ENCODE results near the gene ZNF804B.
"Not testable (repeated sequence)": the region's sequence is repeated elsewhere in the genome, so short reads cannot be mapped to it uniquely, and the experiment has no call there.

ZNF804B gene

GRCh38 chr7:89085580-89085979 is 326.1 kb downstream of the ZNF804B start:
- DNase-seq (ENCODE audit: low spot score): no peak

- DNase-seq (ENCODE audit: low spot score): no peak
These were observed 332.1 kb downstream of the ZNF804B start for GRCh38 chr7:89091550-89091949.

- DNase-seq (ENCODE audit: low spot score): no peak
These were observed 334.8 kb downstream of the ZNF804B start for GRCh38 chr7:89094269-89094668.

GRCh38 chr7:89103564-89103963 is 344.1 kb downstream of the ZNF804B start:
- DNase-seq (ENCODE audit: low spot score): no peak

GRCh38 chr7:89104748-89105685 is 345.5 kb downstream of the ZNF804B start:
- no peak for DNase-seq (ENCODE audit: low spot score)

GRCh38 chr7:89123871-89124270 is 364.4 kb downstream of the ZNF804B start:
- no peak for DNase-seq (ENCODE audit: low spot score)

- no peak for DNase-seq (ENCODE audit: low spot score)
These were observed 370.3 kb downstream of the ZNF804B start for GRCh38 chr7:89129600-89130375.

- no peak for DNase-seq (ENCODE audit: low spot score)
These were observed 373.9 kb downstream of the ZNF804B start for GRCh38 chr7:89133357-89133756.

- DNase-seq (ENCODE audit: low spot score): no peak
These were observed 374.3 kb downstream of the ZNF804B start for GRCh38 chr7:89133819-89134218.

GRCh38 chr7:89145801-89146200 is 386.3 kb downstream of the ZNF804B start:
- no peak for DNase-seq (ENCODE audit: low spot score)

GRCh38 chr7:89160107-89160506 is 400.6 kb downstream of the ZNF804B start:
- DNase-seq (ENCODE audit: low spot score): no peak

- no peak for DNase-seq (ENCODE audit: low spot score)
These were observed 405.9 kb downstream of the ZNF804B start for GRCh38 chr7:89165421-89165820.

- no peak for DNase-seq (ENCODE audit: low spot score)
These were observed 411.1 kb downstream of the ZNF804B start for GRCh38 chr7:89170628-89171027.

- DNase-seq (ENCODE audit: low spot score): no peak
These were observed 422.6 kb downstream of the ZNF804B start for GRCh38 chr7:89182116-89182515.

- DNase-seq (ENCODE audit: low spot score): no peak
These were observed 424.2 kb downstream of the ZNF804B start for GRCh38 chr7:89183712-89184111.

GRCh38 chr7:89200758-89201157 is 441.3 kb downstream of the ZNF804B start:
- DNase-seq (ENCODE audit: low spot score): no peak

- DNase-seq (ENCODE audit: low spot score): peak; percentile 8
These were observed 464.4 kb downstream of the ZNF804B start for GRCh38 chr7:89223900-89224395.

GRCh38 chr7:89228688-89229171 is 469.2 kb downstream of the ZNF804B start:
- not testable (repeated sequence) for DNase-seq (ENCODE audit: low spot score)

GRCh38 chr7:89238156-89238555 is 478.7 kb downstream of the ZNF804B start:
- DNase-seq (ENCODE audit: low spot score): no peak

- no peak for DNase-seq (ENCODE audit: low spot score)
These were observed 486.7 kb downstream of the ZNF804B start for GRCh38 chr7:89246196-89246595.

- no peak for DNase-seq (ENCODE audit: low spot score)
These were observed 487.7 kb downstream of the ZNF804B start for GRCh38 chr7:89247207-89247606.

- no peak for DNase-seq (ENCODE audit: low spot score)
These were observed 499.6 kb downstream of the ZNF804B start for GRCh38 chr7:89259085-89259484.

GRCh38 chr7:89264126-89264525 is 504.6 kb downstream of the ZNF804B start:
- DNase-seq (ENCODE audit: low spot score): no peak
